Measurements from ENCODE around the gene AMELX.

DNA sequence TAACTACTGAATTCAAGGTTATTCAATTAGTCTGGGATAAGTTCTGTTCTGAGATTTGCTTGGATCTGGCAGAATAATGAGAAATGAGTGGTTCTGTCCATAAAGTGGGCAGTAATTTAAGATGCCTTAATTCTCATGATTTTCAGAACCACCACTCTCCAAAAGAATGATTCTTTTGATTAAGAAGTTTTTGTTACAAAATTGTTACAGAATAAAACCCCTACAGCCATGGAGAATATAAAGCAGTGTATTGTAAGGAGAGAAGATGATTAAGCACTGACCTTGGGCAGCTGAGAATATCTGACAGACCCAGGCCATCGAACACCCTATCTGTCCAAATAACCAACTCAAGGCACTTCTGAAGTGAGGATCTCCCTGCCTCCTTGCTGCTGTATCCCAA is 12.4 kb downstream of the AMELX start:
- TF ChIP-seq EZH2phosphoT487 (IDR thresholded peaks at IDR 0.05; ENCODE audit: insufficient read depth, low read depth): no peak
- TF ChIP-seq EZH2 (IDR thresholded peaks at IDR 0.05; ENCODE audit: insufficient read depth, poor library complexity, severe bottlenecking): no peak

All from GM23248 (cell line).